MM.1S (cell line): ENCODE results near the gene LAMA3.

Experiments used
- CTCF ChIP-seq: fragments of 300-600 bp; sonication (generic); IDR thresholded peaks from 2 replicates; pipeline ENCODE4 v1.5.1; 2016; ENCODE audit warnings: antibody characterized with exemption, low read length, mixed read lengths
- EZH2 ChIP-seq: fragments of 300-600 bp; sonication (generic); optimal IDR thresholded peaks from 2 replicates; pipeline ENCODE3; 2017; ENCODE audit warnings: low read depth, mild to moderate bottlenecking, antibody characterized with exemption, low read length, mixed read lengths

GRCh38 chr18:23648940-23649607 is 40.2 kb upstream of the LAMA3 start:
- no peak for TF ChIP-seq CTCF
- TF ChIP-seq EZH2 = no peak
